ENCODE measurements around the gene ACADVL. TPM values are rescaled to one million over a fixed set of nuclear protein-coding genes. Genes with fewer than 3 reads are reported as not detected.

The ACADVL gene
- total RNA-seq, 1 donor: 163 TPM

DNA sequence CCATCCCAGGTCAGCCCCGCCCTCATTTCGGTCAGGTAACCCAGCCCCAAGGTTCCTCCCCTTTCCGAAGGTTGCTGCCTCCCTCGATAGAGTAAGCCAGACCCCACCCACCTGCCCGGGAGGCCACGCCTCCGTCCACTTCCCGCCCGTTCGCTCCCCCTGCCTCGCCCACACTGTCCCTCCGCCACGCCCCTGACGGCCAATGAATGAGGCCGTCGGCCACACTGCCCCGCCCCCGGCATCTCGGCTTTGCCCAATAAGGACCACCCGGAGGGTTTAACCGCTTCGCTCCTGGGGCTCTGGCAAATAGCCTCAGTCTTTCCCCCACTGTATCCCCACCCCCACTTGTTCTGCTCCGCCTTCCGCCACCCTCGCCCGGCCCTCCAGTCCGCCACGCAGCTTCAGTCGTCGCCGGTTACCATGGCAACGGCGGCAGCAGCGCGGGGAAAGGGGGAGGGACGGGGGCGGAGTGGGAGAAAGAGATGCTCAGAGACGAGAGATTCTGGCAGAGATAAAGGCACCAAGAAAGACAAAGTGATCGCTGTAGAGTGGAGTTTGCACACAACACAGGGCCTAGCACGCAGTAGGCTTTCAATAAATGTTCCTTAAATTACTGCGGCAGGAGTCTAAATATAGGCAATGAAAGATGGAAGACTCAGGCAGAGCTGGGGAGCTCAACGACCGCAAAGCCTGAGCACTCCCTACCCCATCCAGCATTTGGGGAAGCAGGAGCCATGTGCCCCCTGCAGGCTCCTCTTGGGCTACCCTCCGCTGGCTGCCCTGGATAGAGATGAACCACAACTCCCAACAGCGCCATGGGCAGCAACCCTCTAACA, 5.2 kb upstream of the ACADVL start:
- Histone ChIP-seq H3K4me1 (ENCODE audit: insufficient read depth, low read length) (peaks cover 43% of the 10 kb centered on the region), H3K4me2 (ENCODE audit: insufficient read depth, low read length) (peak overlapping the region; percentile 83), H4K20me1 (ENCODE audit: insufficient read depth, low read length) (peaks cover 52% of the 10 kb centered on the region), H3K4me3 (ENCODE audit: insufficient read depth, low read length) (peak overlapping the region; percentile 77), H3K79me2 (ENCODE audit: insufficient read depth, low read length) (peaks cover 65% of the 10 kb centered on the region), H3K9me3 (ENCODE audit: low read depth, low read length) (no peaks in the 10 kb centered on the region), H3K27me3 (ENCODE audit: insufficient read depth, low read length) (no peaks in the 10 kb centered on the region), H3K27ac (ENCODE audit: low read depth, low read length) (peak overlapping the region; percentile 58), H2AFZ (ENCODE audit: low read length) (no peak overlapping the region), H3K36me3 (ENCODE audit: insufficient read depth, low read length) (no peaks in the 10 kb centered on the region)
- DNase-seq (ENCODE audit: insufficient read length, low spot score, missing footprints): peak; percentile 100
- TF ChIP-seq, protein P1, sequence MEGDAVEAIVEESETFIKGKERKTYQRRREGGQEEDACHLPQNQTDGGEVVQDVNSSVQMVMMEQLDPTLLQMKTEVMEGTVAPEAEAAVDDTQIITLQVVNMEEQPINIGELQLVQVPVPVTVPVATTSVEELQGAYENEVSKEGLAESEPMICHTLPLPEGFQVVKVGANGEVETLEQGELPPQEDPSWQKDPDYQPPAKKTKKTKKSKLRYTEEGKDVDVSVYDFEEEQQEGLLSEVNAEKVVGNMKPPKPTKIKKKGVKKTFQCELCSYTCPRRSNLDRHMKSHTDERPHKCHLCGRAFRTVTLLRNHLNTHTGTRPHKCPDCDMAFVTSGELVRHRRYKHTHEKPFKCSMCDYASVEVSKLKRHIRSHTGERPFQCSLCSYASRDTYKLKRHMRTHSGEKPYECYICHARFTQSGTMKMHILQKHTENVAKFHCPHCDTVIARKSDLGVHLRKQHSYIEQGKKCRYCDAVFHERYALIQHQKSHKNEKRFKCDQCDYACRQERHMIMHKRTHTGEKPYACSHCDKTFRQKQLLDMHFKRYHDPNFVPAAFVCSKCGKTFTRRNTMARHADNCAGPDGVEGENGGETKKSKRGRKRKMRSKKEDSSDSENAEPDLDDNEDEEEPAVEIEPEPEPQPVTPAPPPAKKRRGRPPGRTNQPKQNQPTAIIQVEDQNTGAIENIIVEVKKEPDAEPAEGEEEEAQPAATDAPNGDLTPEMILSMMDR (IDR thresholded peaks at IDR 0.05; ENCODE audit: extremely low read depth, low read depth, low read length): peak; percentile 66

DNA sequence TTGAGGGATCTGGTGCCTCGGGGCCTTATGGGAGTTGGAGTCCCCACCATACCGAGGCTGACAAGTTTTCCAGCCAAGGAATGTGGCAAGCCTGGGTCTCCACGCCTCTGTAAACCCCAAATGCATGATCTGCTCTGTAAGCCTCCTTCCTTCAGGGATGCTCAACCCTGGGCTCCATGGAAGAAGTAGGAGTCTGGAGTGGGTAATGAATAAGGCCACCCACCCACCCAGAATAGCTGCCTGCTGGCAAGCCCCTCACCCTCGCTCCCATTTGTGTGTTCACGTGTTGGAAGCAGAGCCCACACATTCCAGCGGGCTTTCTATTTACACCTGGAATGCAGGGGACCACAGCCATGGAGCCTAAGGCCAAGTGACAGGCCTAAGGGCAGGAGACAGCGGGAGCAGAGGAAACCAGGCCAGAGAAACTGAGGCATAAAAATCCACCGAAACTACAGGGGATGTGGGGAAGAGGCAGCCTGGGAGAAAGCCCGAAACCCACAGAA, 4.6 kb upstream of the ACADVL start:
- peak overlapping the region; percentile 77 for H3K4me3 ChIP-seq (ENCODE audit: insufficient read depth, low read length)
- peak overlapping the region; percentile 58 for H3K27ac ChIP-seq (ENCODE audit: low read depth, low read length)
- H3K4me1 ChIP-seq (ENCODE audit: insufficient read depth, low read length): peaks cover 44% of the 10 kb centered on the region
- peaks cover 64% of the 10 kb centered on the region for H3K79me2 ChIP-seq (ENCODE audit: insufficient read depth, low read length)
- TF ChIP-seq, protein P1 (IDR thresholded peaks at IDR 0.05; ENCODE audit: extremely low read depth, low read depth, low read length): no peak
- DNase-seq (ENCODE audit: insufficient read length, low spot score, missing footprints): no peak
- no peaks in the 10 kb centered on the region for H3K9me3 ChIP-seq (ENCODE audit: low read depth, low read length)
- H2AFZ ChIP-seq (ENCODE audit: low read length): no peak overlapping the region
- peak overlapping the region; percentile 83 for H3K4me2 ChIP-seq (ENCODE audit: insufficient read depth, low read length)
- peaks cover 50% of the 10 kb centered on the region for H4K20me1 ChIP-seq (ENCODE audit: insufficient read depth, low read length)
- no peaks in the 10 kb centered on the region for H3K27me3 ChIP-seq (ENCODE audit: insufficient read depth, low read length)
- no peaks in the 10 kb centered on the region for H3K36me3 ChIP-seq (ENCODE audit: insufficient read depth, low read length)

DNA sequence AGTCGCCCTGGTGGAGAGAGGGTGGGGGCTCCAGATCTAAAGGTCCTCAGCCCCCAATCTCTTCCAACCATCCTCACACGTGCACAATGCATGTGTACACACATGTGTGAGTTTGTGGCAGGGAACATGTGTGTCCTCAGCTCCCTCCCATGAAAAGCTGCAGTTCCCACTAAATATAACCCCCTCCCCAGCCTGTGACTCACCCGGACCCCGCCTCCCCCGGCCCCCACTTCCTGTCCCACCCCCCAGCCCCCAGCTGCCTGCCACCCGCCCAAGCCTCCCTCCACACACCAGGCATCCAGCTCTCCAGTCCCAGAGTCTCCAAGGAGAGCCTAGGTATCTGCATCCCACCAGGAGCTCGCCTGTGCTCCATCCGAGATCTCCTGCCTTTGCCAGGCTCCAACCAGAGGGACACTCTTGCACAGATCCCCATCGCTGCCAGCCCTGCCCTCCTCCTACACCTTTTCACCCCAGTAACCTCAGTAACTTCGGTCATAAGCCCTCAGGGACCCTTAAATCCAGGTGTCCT, 4.0 kb upstream of the ACADVL start:
- Histone ChIP-seq H4K20me1 (ENCODE audit: insufficient read depth, low read length) (peaks cover 51% of the 10 kb centered on the region), H3K4me3 (ENCODE audit: insufficient read depth, low read length) (peak overlapping the region; percentile 81), H3K4me2 (ENCODE audit: insufficient read depth, low read length) (peak overlapping the region; percentile 83), H3K36me3 (ENCODE audit: insufficient read depth, low read length) (peaks cover 1% of the 10 kb centered on the region), H3K27ac (ENCODE audit: low read depth, low read length) (peak overlapping the region; percentile 55), H3K79me2 (ENCODE audit: insufficient read depth, low read length) (peaks cover 64% of the 10 kb centered on the region), H3K4me1 (ENCODE audit: insufficient read depth, low read length) (peaks cover 48% of the 10 kb centered on the region), H3K27me3 (ENCODE audit: insufficient read depth, low read length) (no peaks in the 10 kb centered on the region), H2AFZ (ENCODE audit: low read length) (no peak overlapping the region), H3K9me3 (ENCODE audit: low read depth, low read length) (no peaks in the 10 kb centered on the region)
- DNase-seq (ENCODE audit: insufficient read length, low spot score, missing footprints): no peak
- TF ChIP-seq, protein P1 (IDR thresholded peaks at IDR 0.05; ENCODE audit: extremely low read depth, low read depth, low read length): no peak

Data from osteoblast (primary cell).